Activated gamma-delta T cell treated with Interleukin-2 at 50 U/mL for 16 hours (primary cell): Measurements from ENCODE around the gene TARDBP.
"Not testable (repeated sequence)": the region's sequence is repeated elsewhere in the genome, so short reads cannot be mapped to it uniquely, and the experiment has no call there.

Experiments
- DNase-seq: peaks from one replicate; pipeline ENCODE4 v3.0.0-alpha.2; 2020

TARDBP gene

DNA sequence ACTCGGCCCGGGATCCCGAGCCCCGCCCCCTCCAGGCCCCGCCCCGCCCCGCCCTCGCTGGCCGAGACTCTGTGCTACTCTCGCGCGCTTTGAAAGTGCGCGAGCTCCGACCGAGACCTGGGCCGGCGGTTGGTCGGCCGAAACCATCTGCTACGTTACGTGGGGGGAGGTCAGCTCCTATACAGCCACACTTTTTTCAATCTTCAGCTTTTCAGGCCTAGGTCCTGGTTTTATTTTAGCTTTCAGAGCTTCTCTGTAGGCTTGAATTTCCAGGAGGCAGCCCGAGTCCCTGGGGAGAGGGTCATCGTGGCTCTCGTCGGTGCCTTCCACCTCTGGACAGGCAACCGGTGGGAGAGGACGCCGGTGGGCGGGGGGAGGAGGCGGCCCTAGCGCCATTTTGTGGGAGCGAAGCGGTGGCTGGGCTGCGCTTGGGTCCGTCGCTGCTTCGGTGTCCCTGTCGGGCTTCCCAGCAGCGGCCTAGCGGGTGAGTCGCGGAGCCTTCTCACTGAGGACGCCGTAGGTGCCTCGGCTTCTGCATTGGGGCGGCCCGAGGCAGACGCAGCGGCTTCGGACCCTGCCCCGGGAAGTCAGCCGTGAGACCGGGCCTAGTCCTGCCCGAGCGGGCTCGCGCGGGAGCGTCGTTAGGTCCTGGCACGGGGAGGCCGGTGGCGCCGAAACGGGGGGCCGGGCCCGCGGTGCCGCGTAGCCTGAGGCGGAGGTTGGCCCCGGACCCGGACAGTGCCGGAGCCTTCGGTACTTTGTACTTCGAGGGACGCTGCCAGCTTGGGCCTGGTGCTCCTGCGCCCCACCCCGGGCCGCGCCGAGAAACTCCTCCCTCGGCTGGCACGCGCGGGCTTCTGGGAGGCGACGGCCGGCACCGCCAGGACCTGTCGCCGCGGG, at the start of gene TARDBP:
TSS of gene TARDBP (plus strand) at position 395 of the 900 bp plus-strand sequence. CDS start 1,074 bp downstream, outside the sequence.
- DNase-seq, result peak; percentile 89

DNA sequence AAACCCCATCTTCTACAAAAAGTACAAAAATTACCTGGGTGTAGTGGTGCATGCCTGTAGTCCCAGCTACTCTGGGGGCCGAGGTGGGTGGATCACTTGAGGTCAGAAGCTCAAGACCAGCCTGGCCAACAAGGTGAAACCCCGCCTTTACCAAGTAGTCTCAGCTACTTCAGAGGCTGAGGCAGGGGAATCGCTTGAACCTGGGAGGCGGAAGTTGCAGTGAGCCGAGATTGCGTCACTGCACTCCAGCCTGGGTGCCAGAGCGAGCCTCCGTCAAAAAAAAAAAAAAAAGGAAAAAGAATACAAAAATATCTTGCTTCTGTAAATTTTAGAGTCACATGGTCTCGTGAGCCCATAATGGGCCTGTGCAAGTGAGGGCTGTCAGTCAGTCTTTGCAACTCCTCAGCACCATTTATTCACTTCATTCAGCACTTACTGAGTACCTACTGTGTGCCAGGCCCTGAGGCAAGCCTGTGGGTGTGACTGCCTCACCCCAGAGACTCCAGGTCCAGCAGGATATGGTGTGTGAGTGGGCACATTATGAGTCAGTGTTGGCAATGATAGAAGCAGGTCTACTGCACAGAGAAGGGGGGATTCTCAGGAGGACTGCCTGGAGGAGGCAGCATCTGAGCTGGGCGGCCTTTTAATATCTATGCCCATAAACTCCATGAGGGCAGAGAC, 46.8 kb upstream of the TARDBP start:
- DNase-seq, result no peak

DNA sequence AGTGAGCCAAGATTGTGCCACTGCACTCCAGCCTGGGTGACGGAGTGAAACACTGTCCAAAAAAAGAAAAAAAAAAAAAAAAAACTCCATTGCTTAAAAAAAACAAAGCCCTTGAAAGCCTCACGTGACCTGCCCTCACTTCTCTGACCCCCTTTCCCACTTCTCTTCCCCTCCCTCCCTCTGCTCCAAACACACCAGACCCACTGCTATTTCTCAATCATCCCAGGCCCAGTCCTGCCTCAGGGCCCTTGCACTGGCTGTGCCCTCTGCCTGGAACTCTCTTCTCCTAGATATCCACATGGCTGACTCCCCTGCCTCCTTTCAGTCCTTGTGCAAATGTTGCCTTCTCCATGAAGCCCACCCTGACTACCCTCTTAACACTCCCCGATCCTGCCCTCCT, 45.4 kb upstream of the TARDBP start:
- no peak for DNase-seq

DNA sequence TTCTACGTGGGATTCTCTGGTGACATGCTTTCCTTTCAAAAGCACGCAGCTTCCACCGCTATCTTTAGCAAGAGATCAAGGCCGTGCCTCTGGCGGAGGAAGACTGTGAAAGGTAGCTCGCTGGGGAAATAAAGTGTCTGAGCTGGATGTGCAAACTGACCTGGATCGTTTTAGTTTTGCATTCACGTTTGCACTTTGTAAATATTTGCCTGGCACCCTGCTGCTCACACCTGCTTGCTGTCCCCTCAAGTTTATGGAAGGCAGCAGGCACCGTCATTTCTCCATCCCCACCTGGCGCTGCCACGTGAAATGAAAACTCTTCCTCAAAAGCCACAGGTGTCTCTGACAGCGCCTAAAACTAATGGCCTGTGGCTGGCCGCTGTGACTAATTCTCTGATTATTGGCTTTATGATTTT, 44.0 kb upstream of the TARDBP start:
- DNase-seq, result no peak

DNA sequence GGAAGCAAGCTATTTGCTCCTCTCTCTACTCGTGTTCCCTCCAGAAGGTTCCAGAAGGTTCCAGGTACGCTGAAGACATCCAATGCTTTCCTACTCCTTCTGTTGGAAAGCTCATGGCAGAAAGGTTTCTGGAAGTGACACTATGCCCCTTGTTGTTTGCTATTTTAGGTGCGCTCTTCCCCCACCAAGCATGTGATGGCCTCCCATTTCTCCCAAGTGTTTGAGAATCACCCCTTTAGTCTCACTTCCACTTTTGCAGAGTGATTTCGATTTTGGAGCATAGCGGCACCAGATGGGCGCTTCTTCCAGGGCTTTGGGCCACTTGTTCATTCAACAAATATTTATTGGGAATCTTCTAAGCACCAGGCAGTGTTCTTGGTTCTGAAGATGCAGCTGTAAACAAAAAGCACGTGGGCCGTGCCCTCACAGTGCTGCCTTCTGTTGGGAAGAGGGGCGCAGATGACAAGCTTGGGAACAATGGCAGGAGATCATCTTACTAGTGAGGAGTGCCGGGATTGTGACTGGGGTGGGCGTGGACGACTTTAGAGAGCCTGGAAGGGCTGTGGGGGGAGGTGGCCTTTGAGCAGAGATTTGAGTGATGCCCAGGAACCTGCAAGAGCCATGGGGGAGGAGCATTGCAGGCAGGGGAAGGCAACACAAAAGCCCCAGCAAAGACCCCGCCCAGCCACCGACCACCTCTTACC, 43.0 kb upstream of the TARDBP start:
- DNase-seq, result no peak

DNA sequence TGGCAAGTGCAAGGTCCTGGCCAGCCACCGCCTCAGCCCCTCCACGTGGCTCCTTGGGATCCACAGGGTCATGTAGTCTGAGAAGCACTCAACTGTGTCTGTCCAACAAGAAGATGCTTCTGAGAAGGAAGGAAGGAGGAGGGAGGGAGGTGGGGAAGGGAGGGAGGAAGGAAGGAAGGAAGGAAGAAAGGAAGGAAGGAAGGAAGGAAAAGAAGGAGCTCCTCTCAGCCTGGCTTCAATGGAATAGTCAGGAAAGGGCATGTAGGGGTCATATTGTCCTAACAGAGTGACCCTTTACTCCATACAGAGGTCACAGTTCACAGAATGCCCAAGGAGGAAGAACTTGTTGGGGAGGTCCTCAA, 42.5 kb upstream of the TARDBP start:
- no peak for DNase-seq

DNA sequence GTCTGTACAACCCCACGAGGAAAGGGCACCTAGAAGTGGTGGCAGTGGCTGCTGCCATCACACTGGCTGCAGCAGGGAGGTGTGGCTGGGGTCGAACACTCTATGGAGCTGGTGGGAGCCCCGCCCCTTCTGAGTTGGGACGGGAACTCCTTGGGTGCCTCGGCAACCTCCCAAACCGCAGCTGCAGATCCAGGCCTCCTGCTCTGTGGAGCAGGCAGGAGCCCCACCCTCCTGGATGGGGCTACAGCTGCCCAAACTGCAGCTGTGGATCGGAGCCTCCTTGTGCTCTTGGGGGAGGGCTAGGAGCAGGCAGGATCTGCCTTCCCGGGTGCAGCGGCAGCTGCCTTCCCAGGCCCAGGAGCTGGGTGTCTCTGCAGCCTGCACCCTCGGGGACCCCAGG, 38.9 kb upstream of the TARDBP start:
- no peak for DNase-seq

DNA sequence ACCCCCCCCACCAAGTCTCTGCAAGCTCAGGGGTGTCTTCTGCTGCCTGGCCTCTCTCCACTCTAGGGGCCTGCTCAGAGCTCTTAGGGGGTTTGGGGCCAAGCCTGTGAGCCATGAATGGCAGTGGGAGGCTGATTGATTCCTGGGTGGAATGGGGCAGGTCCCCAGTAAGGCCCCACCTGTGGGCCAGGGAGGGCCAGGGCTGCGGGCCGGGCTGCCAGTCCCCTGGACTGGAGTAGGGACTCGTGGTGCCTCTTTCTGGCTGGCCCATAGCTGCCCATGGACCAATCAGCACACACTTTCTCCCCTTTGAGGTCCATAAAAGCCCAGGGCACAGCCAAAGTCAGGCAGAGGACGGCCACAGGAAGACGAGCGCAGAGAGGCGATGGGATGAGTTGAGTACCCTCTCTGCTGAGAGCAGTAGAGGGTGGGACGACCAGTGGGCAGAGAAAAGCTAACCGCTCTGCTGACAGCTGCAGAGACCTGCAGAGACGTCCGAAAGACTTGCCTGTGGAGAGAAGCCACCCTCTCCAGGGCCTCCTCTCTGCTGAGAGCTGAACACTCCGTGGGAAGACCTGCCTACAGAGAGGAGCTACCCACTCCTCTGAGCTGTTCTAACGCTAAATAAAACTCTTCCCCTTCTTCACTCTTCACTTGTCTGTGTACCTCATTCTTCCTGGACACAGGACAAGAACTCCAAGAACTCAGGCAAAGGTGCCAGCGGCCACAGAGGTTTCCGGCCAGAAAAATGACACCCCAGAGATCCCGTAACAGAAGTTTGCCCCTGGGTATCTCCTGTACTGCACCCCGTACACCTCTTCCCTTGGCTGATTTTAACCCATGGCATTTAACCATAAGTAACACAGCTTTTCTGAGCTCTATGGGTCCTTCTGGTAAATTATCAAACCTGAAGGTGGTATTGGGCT, 38.2 kb upstream of the TARDBP start:
- no peak for DNase-seq

DNA sequence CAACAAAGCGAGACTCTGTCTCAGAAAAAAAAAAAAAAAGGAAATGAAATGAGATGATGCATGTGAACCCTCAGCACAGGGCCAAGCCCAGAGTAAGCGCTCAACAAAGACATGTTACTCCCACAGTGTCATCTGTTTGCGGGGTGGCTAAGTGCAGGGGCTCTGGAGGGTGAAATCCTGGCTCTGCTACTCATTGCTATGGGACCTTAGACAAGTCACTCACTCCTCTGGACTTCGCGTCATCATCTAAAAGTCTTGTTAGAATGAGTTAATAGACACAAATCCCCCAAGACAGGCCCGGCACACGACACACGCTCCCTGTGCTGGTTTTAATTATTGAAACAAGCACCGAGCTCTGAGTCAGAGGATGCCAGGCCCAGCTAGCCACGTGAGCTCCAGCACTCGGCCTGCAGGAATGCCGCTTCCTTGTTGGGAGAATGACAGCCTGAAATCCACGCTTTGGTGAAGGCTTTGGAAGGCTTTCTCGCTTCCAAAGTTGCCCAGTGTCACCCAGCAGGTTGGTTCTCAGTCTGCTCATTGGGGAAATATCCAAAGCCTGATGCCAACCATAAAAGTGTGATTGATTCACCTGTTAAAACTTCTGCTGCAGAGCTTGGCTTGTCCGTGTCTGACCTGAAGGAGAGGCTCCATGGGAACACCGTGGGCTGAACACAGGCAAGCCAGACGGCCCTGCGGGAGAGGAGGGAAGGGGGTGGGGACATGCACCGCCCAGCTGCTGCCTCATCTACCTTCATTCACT, 36.7 kb upstream of the TARDBP start:
- DNase-seq, result no peak

DNA sequence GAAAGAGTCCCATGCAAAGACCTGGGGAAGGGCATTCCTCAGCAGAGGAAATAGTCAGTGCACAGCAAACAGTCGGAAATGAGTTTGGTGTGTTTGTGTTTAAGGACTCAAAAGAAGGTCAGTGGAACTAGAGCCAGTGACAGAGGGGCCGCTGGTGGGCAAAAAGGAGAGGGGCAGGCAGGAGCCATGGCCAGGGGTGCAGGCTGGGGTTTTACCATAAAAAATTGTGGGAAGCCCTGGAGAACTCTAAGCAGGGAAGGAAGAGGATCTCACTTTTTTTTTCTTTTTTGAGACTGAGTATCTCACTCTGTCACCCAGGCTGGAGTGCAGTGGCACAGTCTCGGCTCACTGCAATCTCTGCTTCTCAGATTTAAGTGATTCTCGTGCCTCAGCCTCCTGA, 33.7 kb upstream of the TARDBP start:
- no peak for DNase-seq

DNA sequence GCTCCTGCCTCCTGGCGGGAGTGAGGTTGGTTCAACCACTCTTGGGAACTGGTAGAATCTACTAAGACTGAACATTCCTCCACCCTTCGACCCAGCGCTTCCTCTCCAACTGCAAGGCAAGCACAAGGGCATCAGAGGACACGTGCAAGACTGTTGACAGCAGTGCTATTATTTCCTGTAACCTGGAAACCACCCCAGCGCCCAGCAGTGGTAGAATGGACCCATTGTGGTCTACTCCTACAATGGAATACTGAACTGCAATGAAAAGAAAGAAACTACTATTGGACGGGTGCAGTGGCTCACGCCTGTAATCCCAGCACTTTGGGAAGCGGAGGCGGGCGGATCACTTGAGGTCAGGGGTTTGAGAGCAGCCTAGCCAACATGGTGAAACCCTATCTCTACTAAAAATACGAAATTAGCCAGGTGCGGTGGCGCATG, 33.0 kb upstream of the TARDBP start:
- DNase-seq, result no peak

DNA sequence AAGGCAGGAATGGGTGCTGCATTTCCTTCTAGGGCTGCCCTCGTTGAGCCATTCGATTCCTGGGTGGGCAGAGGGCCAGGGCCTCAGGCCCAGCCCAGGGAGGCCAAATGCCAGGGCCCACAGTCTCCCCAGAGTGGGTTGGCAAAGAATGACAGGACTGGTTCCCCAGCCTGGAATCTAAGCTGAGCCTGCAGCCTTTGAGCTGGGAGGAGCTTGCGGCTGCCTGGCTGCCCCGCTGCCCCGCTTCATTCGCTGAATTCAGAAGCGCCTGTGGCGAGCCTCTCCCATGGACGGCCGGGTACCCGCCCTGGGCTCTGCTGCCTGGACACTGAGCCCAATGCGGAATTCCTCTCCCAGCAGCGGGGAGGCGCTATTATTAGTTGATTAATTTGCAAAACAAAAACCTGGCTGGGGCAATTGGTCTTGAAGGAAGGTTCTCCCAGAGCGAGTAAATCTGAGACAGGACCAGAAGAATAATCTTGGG, 32.3 kb upstream of the TARDBP start:
- no peak for DNase-seq

DNA sequence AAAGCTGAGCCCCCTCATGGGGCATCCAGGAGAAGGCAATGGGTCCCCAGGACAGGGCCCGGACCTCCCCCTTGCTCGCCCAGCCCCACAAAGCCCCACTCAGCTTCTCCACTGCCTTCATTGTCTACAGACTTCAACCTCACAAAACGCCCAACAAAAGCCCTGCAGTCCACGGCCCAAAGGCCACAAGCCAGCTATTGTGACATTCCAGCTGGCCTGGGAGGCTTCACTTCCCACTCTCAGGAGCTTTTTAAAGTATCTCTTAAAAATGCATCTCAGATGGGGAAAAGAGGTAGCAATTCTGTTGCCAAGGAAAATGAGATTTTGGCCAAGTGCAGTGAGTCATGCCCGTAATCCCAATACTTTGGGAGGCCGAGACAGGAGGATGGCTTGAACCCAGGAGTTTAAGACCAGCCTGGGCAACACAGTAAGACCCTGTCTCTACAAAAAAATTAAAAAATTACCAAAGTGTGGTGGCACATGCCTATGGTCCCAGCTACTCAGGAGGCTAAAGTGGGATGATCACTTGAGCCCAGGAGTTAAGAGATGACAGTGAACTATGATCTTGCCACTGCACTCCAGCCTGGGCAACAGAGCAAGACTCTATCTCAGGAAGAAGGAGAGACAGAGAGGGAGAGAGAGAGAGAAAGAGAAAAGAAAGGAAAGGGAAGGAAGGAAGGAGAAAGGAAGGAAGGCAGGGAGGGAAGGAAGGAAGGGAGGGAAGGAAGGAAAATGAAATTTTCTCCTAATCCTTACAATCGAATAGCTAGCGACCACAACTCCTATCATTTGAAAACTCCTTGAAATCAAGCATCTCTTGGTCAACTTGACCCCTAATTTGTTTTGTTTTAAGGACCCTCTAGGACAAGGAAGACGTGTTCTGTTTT, 31.4 kb upstream of the TARDBP start:
- DNase-seq, result no peak

DNA sequence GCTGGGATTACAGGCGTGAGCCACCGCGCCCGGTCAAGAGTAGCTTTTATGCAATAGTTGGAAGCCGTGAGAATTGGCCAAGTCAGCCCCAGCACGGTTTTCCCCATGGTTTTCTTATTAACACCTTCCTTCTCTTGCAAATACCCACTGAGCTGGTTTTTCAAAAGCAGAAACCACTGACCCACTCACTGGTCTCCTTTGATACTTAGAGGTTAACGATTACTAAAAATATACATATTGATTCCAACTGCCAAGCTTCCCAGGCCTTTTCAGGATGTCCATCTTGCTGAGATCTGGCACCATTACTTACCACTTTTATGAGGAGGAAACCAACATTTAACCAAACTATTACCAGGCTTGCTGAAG, 25.9 kb upstream of the TARDBP start:
- DNase-seq, result no peak

DNA sequence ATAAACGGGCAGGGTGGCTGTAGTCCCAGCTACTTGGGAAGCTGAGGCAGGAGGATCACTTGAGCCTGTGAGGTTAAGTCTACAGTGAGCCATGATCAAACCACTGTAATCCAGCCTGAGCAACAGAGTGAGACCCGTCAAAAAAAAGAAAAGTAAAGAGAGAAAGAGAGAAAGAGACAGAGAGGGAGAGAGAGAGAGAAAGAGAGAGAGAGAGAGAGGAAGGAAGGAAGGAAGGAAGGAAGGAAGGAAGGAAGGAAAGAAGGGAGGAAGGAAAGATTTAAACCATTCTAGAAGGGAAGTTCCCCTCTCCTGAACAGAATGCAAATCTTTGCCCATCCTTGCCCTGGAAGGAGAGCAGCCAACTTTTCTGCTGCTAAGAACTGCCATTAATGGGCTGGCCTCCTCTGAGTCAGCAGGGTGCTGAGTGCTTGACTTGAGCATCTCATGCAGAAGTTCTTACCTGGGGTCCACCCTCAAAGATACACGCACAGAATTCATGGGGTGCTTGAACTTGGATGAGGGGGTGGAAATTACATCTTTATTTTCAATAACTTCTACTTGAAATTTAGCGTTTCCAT, 24.5 kb upstream of the TARDBP start:
- DNase-seq, result no peak

DNA sequence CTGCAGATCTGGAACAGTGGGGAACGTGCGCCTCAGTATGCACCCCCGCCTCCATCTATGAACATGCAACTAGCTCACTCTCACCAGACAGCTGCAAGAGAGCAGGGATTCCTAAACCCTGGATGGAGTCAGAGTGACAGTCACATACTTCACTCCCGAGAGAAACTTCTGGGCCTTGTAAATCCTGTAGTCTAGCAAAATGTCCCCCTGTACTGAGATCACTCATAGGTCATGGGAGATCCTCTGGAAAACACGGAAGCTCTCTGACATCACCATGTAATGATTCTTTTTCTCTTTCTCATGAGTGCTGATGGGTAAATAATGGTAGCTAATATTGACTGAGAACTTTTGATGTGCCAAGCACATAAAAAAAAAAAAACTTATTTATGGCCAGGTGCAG, 23.4 kb upstream of the TARDBP start:
- DNase-seq, result no peak

DNA sequence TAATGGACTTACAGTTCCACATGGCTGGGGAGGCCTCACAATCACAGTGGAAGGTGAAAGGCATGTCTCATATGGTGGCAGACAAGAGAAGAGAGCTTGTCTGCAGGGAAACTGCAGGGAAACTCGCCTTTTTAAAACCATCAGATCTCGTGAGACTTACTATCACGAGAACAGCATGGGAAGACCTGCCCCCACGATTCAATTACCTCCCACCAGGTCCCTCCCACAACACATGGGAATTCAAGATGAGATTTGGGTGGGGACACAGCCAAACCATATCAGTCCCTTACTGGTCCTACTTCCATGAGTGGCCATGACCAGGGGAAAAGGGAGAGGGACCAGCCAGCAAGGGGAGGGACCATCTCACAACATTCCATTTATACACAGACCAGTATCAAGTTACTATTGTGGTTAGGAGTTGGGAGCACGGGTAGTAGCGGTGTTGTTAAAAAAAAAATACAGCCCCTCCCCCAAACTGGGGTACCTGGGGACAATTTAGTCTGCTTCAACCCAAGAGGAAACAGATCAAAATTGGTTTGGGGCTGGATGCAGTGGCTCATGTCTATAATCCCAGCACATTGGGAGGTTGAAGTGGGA, 22.4 kb upstream of the TARDBP start:
- DNase-seq, result not testable (repeated sequence)

DNA sequence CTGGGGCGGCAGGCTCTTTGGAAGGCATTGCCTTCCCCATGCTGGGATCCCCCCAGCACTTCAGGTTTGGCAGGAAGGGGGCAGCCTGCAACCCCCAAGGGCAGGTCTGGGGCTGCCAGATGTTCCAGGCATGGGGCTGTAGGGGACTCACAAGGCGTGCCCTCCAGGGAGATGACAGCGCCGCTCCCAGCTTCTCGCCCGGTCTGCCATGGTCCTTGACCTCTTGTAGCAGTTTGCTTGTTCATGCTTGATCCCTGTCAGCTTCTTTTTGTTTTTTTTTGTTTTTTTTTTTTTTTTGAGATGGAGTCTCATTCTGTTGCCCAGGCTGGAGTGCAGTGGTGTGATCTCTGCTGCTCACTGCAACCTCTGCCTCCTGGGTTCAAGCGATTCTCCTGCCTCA, 21.6 kb upstream of the TARDBP start:
- DNase-seq, result no peak

DNA sequence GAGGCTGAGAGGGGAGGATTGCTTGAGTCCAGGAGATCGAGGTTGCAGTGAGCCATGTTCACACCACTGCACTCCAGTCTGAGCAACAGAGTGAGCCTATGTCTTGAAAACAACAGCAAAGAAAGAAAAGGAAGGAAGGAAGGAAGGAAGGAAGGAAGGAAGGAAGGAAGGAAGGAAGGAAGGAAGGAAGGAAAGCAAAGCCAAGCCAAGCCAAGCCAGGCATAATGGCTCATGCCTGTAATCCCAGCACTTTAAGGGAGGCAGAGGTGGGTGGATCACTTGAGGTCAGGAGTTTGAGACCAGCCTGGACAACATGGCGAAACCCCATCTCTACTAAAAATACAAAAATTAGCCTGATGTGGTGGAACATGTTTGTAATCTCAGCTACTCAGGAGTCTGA, 20.4 kb upstream of the TARDBP start:
- not testable (repeated sequence) for DNase-seq

DNA sequence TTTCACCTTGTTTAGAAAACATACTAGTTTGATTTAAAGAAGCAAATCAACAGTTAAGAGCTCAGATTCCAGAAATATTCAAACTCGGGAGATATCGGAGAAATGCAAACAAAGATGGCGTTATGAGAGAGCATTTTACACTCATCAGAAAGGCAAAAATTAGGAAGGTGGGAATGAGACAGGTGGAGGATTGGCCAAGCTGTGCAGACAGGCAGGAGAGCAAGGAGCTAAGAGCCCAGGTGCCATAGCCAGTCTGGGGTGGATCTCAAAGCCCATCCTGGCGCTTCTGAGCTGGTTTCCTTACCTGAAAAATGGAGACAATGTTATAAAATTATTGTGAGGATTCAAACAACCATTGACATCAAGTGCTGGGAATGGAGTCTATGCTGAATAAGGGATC, 19.6 kb upstream of the TARDBP start:
- no peak for DNase-seq
